GM12891 (cell line): Measurements from ENCODE around the gene CNOT4.

Experiments
- DNase-seq: peaks from one replicate; pipeline ENCODE4 v3.0.0; 2011; ENCODE audit warnings: low spot score; ENCODE audit not compliant: insufficient read length
- FAIRE-seq: peaks from 2 replicates; lab custom pipeline; 2011; peaks lifted over from hg19 to GRCh38; lab: Jason Lieb, UNC
- PAX5 ChIP-seq: IDR thresholded peaks from 2 replicates; pipeline ENCODE4 v1.6.1; 2011; ENCODE audit warnings: low read length, moderate library complexity, mild to moderate bottlenecking; ENCODE audit not compliant: insufficient read depth, severe bottlenecking
- POLR2A ChIP-seq: IDR thresholded peaks from 2 replicates; pipeline ENCODE4 v1.6.1; 2011; ENCODE audit warnings: low read depth, low read length, control low read depth
- POLR2AphosphoS5 ChIP-seq: IDR thresholded peaks from 2 replicates; pipeline ENCODE4 v1.6.1; 2011; ENCODE audit warnings: low read depth, low read length, control low read depth
- POU2F2 ChIP-seq: IDR thresholded peaks from 2 replicates; pipeline ENCODE4 v1.6.1; 2011; ENCODE audit warnings: low read depth, mild to moderate bottlenecking, control low read depth, low read length, moderate library complexity
- SPI1 ChIP-seq: IDR thresholded peaks from 2 replicates; pipeline ENCODE4 v1.6.1; 2011; ENCODE audit warnings: low read depth, low read length, control low read depth
- TAF1 ChIP-seq: IDR thresholded peaks from 2 replicates; pipeline ENCODE4 v1.6.1; 2011; ENCODE audit warnings: low read depth, low read length, control low read depth

CNOT4 gene

GRCh38 chr7:135428011-135428410 is 81.9 kb downstream of the CNOT4 start:
- no peak for FAIRE-seq
- DNase-seq, result no peak
- TF ChIP-seq PAX5 (no peak), SPI1 (no peak), POLR2AphosphoS5 (no peak), TAF1 (no peak), POLR2A (no peak), POU2F2 (no peak)

GRCh38 chr7:135427166-135427565 is 82.7 kb downstream of the CNOT4 start:
- DNase-seq, result no peak
- FAIRE-seq, result no peak
- TF ChIP-seq POLR2AphosphoS5 (no peak), PAX5 (no peak), SPI1 (no peak), TAF1 (no peak), POU2F2 (no peak), POLR2A (no peak)

GRCh38 chr7:135425036-135425435 is 84.9 kb downstream of the CNOT4 start:
- DNase-seq (no peak), FAIRE-seq (no peak)
- TF ChIP-seq PAX5 (no peak), POLR2A (no peak), POU2F2 (no peak), SPI1 (no peak), POLR2AphosphoS5 (no peak), TAF1 (no peak)

- FAIRE-seq (no peak), DNase-seq (no peak)
- TF ChIP-seq POLR2AphosphoS5, result no peak
- no peak for TF ChIP-seq POLR2A
- TF ChIP-seq PAX5, result no peak
- TF ChIP-seq POU2F2, result no peak
- TF ChIP-seq TAF1, result no peak
- no peak for TF ChIP-seq SPI1
These were observed 89.1 kb downstream of the CNOT4 start for GRCh38 chr7:135420786-135421185.

DNA sequence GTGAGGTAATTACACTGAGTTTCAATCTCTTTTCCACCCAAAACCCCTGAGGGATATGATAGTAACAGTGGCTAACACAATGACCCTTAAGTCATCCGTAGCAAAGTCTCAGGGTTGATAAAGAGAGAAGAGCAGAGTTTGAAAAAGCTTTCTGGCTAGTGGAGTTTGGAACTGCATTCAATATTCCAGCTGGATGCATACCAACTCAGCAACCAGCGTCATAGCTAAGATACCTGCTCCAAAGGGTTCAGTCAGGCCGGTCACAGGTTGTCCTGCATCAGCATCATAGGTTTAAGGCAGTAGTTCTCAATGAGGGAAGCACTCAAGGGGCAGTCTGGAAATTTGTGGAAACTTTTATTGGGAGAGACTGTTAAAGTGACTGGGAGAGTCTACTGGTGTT is 93.5 kb downstream of the CNOT4 start:
- no peak for TF ChIP-seq TAF1
- no peak for TF ChIP-seq PAX5
- TF ChIP-seq SPI1, result no peak
- TF ChIP-seq POLR2A, result no peak
- no peak for DNase-seq
- FAIRE-seq, result no peak

DNA sequence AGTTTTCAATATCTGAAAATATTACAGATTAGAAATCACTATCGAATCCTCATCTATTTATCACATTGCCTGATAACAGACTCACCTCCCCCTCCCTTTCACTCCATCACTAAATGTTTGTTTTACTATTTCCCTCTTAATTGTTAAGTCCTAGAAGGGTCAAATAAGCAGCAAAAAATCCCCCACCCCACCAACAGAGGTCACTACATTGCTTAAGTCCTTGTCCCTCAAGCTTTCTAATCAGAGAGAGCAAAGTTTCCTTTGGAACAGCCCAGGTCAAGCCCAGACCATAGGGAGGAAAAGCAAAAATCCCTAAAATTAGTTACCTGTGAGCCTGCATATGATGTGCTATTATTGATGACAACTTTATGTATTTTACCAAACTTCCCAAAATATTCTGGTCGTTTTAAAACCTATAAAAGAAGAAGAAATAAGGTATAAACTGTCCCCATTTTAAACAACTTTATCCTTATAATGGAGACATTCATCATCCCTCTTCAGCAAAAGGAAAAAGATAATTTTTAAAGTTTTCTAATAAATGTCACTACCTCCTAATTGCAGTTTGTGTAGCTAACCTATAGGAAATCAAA is 95.0 kb downstream of the CNOT4 start:
- TF ChIP-seq SPI1 (no peak), POLR2A (no peak), TAF1 (no peak), POU2F2 (no peak)
- no peak for FAIRE-seq
- no peak for DNase-seq

GRCh38 chr7:135414208-135414607 is 95.7 kb downstream of the CNOT4 start:
- DNase-seq (no peak), FAIRE-seq (no peak)
- TF ChIP-seq POU2F2, result no peak
- no peak for TF ChIP-seq TAF1
- TF ChIP-seq POLR2AphosphoS5, result no peak
- no peak for TF ChIP-seq SPI1
- no peak for TF ChIP-seq PAX5
- no peak for TF ChIP-seq POLR2A

DNA sequence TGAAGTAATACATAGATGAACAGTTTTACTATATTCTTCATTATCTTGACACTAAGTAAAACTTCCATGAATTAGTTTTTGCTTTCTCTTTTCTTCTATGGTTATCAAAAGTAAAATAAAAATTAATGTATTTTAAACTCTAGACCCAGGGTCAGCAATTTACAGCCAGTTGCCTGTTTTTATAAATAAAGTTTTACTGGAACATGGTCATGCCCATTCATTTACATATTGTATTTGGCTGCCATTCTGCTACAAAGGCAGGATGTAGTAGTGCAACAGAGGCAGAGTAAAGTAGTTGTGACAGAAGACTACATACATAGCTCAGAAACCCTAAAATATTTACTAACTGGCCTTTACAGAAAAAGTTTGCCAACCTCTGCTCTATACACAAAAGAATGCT is 98.8 kb downstream of the CNOT4 start:
- DNase-seq, result no peak
- no peak for TF ChIP-seq POLR2A
- TF ChIP-seq PAX5, result no peak
- no peak for TF ChIP-seq TAF1
- no peak for TF ChIP-seq POU2F2
- no peak for TF ChIP-seq POLR2AphosphoS5
- no peak for TF ChIP-seq SPI1
- no peak for FAIRE-seq

DNA sequence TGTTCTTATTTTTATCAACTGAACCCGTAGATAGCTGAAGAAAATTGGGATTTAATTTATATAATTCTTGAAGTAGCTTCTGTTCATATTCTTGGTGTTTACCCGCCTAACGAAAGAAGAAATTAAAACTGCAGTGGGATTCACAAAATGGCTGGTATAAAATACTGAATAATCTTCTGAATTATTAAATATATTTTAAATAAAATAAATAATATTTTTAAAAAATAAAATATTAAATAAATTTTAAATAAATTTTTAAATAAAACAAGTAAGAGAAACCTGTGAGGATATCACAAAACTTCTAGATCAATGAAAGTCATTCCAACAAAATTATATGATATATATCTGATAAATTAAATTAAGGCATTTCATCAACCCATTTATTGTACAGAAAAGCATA is 99.4 kb downstream of the CNOT4 start:
- DNase-seq (no peak), FAIRE-seq (no peak)

GRCh38 chr7:135409845-135410542 is 99.9 kb downstream of the CNOT4 start:
- no peak for FAIRE-seq
- TF ChIP-seq POLR2AphosphoS5 (no peak), POLR2A (no peak)
- no peak for DNase-seq

More for the DNA sequence above, 99.4 kb downstream of the CNOT4 start:
- no peak for TF ChIP-seq PAX5
- no peak for TF ChIP-seq POLR2AphosphoS5
- no peak for TF ChIP-seq TAF1
- TF ChIP-seq POLR2A, result no peak
- no peak for TF ChIP-seq POU2F2

DNA sequence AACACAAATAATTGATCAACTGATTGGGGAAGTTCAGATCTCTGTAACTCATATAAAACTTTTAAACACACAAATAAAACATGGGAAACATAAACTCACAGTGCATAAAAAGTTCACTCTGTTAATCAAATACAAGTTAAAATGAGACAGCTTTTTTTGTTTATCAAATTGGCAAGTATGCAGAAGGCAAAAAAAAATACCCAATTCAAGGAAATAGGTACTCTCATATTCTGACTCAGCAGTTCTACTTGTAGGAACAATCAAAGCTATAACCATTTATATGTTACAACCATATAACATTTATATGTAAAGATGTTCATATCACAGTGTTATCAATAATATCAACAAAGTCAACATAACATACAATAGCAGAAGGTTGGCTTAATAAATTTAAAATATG is 102.0 kb downstream of the CNOT4 start:
- DNase-seq (no peak), FAIRE-seq (no peak)
- TF ChIP-seq TAF1, result no peak
- TF ChIP-seq PAX5, result no peak
- no peak for TF ChIP-seq POLR2A
- no peak for TF ChIP-seq SPI1
- no peak for TF ChIP-seq POLR2AphosphoS5
- no peak for TF ChIP-seq POU2F2
